GM19099 (cell line): Measurements from ENCODE around the gene CAMTA1.

Experiments used
- POLR2A ChIP-seq: IDR thresholded peaks from 3 replicates; pipeline ENCODE4 v1.6.1; 2011; ENCODE audit warnings: low read depth; ENCODE audit not compliant: insufficient read length; ENCODE audit errors: extremely low read depth

Gene CAMTA1

DNA sequence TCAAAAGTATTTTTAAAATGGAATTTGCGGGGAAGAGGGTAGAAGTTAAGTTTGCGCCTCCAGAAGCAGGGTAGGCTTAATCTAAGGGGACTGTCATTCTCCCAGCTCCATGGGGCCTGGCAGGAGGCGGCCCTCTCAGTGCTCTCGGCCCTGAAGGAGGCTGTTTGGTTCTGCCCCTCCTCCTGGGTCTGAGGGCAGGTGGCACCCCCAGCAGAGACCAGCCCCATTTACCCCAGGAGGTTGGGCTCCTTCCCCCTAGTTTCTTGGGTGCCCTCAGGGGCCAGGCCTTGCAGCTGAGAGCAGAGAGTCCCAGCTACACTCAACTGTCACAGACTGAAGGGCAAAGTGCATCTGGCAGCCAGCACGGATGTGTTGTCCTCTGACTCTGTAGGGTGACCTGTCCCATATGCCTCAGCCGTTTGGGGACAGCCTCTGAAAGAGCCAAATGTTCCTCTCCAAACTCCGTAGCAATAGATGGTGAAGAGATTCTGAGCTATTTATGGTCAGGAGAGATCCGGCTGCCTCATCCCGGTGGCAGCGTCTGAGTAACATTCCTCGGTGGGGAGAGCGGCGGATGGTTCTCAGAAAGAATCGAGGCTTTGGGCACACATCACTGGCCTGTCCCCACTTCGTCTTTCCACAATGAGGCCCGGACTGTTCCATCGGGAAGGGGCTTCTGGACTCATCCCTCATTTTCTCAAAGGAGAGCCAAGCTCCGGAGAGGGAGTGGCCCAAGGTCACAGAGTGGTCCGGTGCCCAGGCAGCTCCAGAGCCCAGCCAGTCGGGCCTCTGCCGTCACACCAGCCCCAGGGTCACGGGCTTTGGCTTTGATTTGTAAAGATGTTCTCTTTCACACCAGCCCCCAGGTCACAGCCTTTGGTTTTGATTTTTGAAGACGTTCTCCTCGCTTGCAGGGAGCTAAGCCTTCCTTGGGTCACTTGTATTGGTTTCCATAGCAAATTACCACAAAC lies 561.6 kb downstream of the CAMTA1 start:
- TF ChIP-seq POLR2A = no peak

DNA sequence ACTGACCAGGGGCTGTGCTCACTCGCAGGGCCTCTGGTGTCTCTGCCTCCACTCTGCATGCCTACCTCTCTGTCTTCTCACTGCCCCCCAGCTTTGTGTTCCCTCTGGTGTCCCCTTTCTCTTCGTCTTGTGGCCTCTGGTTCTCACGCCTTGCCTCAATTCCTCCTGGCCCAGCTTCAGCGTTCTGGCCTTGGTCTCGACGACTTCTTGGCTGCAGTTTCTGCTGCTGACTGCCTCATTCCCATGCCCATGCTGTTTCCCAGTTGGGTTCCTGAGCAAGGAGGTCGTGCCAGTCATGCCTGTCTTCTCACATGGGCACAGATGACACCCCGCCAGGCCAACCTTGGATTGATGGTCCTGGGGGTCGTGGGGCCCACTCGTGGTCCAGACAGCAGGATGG lies 562.8 kb downstream of the CAMTA1 start:
- TF ChIP-seq POLR2A = no peak

DNA sequence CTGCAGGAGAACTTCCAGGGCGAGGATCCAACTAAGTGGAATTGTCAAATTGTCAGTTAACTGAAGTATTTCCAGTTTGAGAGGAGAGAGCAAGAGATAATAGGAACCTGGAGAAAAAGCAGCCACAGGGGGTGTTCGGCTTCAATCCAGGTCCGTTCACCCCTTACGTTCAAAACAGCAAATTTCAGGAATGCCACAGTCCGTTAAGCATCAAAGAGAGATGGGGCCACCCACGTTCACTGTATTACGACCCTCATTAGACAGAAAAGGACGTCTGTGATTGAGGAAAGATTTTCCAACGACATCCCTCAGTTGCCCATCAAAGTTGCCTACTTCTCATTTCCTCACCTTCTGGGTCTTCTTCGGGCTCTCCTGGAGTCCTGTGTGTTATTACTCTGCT lies 563.3 kb downstream of the CAMTA1 start:
- no peak for TF ChIP-seq POLR2A

DNA sequence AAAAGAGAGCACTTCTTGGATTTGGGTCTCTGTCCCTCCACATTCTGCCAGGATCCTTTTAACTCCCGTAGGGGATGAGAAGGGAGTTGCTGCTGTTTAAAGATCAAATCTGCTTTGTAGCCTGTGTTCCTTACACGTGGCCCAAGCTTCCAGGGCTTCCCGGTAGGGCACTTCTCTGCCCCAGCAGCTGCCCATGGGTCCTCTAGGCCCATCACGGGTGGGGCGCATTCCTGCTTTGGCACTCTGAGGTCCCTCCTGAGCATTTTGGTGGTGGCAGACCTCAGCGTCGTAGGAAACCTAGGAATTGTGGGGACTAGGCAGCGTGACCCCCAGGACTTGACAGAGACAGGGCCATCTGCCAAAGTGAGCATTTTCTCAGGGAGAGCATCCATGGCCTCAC lies 565.5 kb downstream of the CAMTA1 start:
- TF ChIP-seq POLR2A = no peak

DNA sequence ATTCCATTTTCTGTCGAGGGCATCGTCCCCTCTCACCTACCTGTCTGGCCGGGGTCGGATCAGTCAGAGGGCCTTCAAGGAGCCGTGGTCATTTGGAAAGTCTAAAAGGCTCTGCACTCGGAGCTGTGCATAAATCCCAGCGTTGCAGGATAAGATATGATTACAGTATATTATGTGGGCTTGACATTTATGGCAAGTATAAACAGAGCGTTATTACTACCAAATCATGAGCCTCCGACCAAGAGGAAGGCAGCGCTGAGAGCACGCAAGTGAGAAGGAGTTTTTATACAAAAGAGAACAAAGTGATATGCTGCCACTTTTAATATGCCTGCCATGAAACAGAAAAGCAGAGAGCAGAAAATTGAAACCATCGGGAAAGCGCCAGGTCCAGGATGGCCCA lies 566.4 kb downstream of the CAMTA1 start:
- TF ChIP-seq POLR2A = no peak

DNA sequence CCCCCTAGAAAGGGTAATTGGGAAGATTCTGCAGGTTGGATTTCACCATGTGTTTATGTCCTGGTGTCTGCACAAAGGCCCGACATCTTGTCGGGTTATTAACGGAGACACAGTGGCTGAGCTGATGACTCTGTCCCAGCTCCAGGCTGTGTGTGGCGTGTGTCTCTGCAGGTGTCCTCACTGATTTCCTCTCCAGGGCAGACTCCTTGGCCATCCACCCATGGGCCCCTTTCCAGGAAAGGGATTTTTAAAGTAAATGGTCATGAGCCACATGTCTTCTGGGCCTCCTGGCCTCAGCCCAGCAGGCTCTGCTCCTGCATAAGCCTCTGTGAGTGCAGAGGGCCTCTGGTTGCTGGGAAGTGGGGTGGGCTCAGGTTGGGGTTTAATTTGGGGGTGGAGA lies 567.1 kb downstream of the CAMTA1 start:
- no peak for TF ChIP-seq POLR2A

DNA sequence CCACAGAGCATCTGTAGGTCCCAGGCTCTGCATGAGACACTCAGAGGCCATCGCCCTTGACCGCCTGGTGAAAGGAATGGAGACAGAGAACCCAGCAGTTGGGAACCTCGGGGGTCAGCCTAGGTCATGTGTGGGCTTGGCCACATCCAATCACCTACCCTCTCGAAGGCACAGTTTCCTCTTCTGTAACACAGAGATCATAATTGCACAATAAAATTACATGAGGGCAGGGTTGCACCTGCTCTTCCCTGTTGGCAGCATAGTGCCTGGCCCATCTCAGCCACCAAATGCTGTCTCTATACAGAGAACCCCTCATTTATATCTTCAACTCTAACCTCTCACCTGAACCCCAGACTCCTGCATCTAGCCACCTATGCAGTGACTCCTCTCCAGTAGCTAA lies 567.7 kb downstream of the CAMTA1 start:
- TF ChIP-seq POLR2A = no peak

DNA sequence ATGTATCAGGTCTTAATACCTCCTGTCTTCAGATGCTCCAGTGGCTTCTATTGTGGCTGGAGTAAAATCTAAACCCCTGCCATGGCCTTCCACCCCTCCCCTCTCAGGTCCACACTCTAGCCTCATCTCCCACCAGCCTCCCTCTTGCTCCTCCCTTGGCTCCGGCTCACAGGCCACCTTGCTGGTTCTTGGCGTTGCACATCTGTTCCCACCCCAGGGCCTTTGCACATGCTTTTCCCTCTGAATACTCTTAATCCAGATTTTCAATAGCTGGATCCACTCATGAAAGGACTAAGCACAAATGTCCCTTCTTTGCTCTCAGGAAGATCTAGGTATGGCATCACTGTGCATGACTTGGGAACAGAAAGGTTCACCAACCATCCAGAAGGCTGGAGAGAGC lies 570.4 kb downstream of the CAMTA1 start:
- no peak for TF ChIP-seq POLR2A

DNA sequence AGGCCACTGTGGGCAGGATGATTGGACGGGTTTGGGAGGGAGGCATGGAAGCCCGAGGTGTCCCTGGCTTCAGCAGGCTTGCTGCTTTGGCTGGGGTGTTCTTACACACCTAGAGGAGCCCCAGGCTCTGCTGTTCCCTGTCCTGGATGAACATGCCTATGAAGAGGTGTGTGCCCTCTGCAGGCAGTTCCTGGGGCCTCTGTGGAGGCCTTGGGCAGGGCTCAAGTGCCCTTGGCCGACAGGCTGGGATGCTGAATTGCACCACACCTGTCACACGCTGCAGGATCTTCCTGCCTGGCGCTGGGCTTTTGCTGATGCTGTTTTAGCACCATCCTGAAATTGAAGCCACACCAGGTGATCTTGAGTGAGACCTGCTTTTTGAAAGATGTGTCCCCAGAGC lies 570.8 kb downstream of the CAMTA1 start:
- TF ChIP-seq POLR2A = no peak

DNA sequence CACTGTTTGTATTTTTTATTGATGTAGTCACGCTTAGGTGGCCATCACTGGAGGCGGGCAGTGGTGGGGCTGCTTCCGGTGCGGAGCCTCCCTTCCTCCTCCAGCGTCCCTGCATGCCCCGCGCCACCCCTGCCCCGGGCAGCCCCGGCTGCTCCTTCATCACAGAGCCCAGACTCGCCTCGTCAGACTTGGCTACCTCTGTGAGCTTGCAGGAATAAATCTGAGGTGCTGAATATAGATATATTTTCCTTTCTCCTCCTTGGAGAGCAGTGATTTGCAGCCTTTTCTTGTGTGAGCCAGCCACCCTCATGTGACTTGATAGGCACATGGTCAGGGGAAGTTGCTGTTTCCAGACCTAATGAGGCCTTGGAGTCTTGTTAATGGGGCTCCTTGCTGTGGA lies 573.2 kb downstream of the CAMTA1 start:
- no peak for TF ChIP-seq POLR2A

DNA sequence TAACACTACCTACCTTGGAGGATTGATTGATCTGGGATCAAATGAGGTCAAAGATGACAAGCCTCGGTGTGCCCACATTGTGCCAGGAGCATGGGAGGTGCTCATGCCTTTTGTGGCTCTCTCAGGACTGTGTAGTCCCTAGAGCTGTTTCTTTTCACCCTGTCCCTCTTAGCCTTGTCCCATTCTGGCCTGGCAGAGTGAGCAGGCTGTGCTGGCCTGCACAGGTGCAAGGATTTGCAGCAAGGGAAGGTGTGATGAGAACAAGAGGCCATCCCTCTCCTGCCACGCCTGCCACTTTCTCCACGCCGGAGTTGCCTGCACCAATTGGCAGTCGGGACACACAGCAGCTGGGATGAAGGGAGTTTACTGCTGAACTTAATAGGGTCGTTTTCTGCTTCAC lies 575.3 kb downstream of the CAMTA1 start:
- TF ChIP-seq POLR2A = no peak

DNA sequence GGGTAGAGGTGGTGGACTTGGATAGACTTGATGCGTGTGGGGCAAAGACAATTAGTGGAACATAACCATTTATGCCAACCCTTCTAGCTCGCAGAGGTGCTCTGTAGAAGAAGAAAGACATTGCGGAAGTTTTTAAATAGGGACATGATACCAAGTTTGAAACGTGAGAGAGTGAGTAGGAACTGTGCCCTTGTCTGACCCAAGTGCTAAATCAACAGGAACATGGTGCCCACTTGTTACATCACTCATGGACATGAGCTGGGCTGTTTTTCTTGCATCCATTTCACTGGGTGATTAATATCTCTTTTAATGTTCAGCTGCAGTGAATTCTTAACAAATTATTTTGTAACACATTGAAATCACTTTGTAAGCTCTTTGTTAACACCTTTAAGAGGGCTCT lies 577.7 kb downstream of the CAMTA1 start:
- TF ChIP-seq POLR2A = no peak

DNA sequence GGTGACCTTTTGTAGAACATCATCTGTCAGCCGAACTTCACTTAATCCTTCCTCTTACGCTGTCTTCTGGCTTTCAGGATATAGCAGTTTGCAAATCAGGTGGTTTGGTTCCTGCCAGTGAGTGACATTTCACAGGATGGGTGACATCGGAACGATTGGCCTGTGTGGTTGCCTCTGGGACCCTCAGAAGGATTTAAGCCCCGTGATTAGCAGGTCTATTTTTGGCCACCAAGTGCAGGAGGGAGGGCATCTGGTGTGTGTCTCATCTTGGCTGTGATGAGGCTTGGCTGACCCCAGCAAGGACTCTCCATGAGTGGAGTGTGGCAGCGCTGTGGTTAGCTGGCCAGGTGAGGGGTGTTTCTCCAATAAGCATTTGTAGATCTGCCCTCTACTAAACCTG lies 578.2 kb downstream of the CAMTA1 start:
- no peak for TF ChIP-seq POLR2A

DNA sequence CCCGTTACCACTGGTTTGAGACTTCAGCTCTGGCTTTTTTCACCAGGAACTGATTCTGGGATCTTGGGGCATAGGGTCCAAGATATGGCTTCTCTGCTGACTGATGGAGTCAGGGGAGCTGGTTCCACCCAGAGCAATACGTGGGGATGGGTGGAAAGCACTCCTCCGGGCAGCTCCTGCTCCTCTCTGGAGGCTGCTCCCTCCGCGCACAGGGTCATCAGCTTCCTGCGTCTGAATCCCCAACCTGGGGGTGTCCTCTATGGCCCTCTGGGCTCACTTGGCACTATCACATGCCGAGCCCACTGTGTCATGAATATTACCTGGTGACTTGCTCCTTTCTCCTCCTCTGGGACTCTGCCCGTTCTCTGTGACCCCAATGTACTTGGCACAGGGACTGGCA lies 580.5 kb downstream of the CAMTA1 start:
- TF ChIP-seq POLR2A = no peak

DNA sequence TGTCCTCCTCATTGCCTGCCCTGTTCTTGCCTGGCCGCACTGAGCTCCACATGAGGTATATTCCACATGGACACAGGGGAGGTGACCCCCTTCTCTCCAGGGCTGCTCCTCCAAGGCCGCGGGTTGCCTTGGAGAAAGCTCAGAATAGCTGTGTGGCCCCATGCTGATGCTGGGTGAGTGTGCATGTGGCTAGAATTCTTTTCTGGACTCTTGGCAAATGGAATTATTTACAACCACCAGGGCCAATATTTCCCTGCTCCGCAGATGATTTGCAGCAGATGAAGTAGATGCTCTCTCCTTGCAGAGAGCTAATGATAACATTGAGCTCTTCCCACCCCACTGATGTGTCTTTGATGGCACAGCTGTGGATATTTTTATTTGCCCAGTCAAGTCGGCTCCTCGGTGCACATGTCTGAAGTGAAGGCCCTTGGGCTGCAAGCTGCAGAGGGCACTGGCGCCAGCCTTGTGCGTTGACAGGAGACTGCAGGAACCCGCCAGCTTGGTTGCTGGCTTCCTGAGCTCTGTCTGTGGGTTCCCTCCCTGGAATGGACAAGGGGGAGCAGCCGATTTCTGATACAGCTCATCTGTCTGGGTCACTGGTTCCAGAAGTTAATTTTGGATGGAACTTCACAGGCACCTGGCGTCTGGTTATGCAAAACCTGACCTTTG lies 581.2 kb downstream of the CAMTA1 start:
- TF ChIP-seq POLR2A = no peak
